K562 (cell line): Measurements from ENCODE around the gene CDHR2. TPM values are rescaled to one million over a fixed set of nuclear protein-coding genes. Genes with fewer than 3 reads are reported as not detected.

Source experiments
- ATAC-seq: fragments of 200-7000 bp; cut with Tn5 transposase; 3 replicates; pipeline ENCODE4 v1.9.1; 2020; ENCODE audit warnings: moderate library complexity
- BruUV-seq: library from RNA; stranded (reverse); fragments of 400-500 nt; replicated peaks from 2 replicates; lab custom pipeline; 2021; lab: Mats Ljungman, UMichigan
- CTCF ChIA-PET: fragments of 300-600 bp; formaldehyde crosslinking; extraction: SDS; loops from one replicate; lab custom pipeline; 2021; ENCODE audit warnings: low intra/inter-chr PET ratio; lab: Yijun Ruan, JAX
- POLR2A ChIA-PET: fragments of 300-600, 350-650 bp; sonication (Branson Sonifier 250); formaldehyde crosslinking; extraction: SDS; loops from one replicate; lab custom pipeline; 2021; ENCODE audit warnings: antibody characterized with exemption, inconsistent platforms; lab: Yijun Ruan, JAX
- DNase-seq, 4 experiments: peaks; one replicate each; pipeline versions ENCODE4 v3.0.0 to v3.0.0-alpha.2; 2011 to 2018; ENCODE audit warnings: low spot score in 3 of 4, mixed read lengths in 3 of 4; ENCODE audit errors: extremely low read depth in 1 of 4
- FAIRE-seq: peaks from 2 replicates; lab custom pipeline; 2011; peaks lifted over from hg19 to GRCh38; lab: Jason Lieb, UNC
- H2AFZ ChIP-seq: 2 replicates; pipeline ENCODE4 v1.6.0; 2011; ENCODE audit warnings: low read depth, low read length, control low read depth, inconsistent platforms
- H3K27ac ChIP-seq: fragments of 200-600 bp; 3 replicates; pipeline ENCODE4 v1.8.0; 2011; ENCODE audit warnings: low read depth, mild to moderate bottlenecking, control low read depth, inconsistent platforms, low read length, moderate library complexity, mixed read lengths; ENCODE audit errors: extremely low read depth
- H3K27me3 ChIP-seq, 2 experiments: fragments of 300-600 bp in 1 of 2; 2 replicates in 1 of 2; 3 replicates in 1 of 2; pipeline versions ENCODE4 v1.6.0 to v1.8.0; 2011; ENCODE audit warnings: inconsistent platforms in 2 of 2, low read length in 2 of 2, mild to moderate bottlenecking in 1 of 2, mixed read lengths in 1 of 2, moderate library complexity in 1 of 2; ENCODE audit not compliant: control insufficient read depth in 2 of 2, insufficient read depth in 2 of 2
- H3K36me3 ChIP-seq: fragments of 300-600 bp; 3 replicates; pipeline ENCODE4 v1.8.0; 2011; ENCODE audit warnings: mild to moderate bottlenecking, low read length, inconsistent platforms; ENCODE audit not compliant: control insufficient read depth, insufficient read depth
- H3K4me1 ChIP-seq, 2 experiments: fragments of 200-600 bp in 1 of 2; replicated peaks in 1 of 2; 2 replicates in 1 of 2; 3 replicates in 1 of 2; pipeline versions ENCODE4 v1.5.1 to v1.8.0; 2011; ENCODE audit warnings: inconsistent platforms in 2 of 2, low read length in 2 of 2, mild to moderate bottlenecking in 1 of 2, mixed read lengths in 1 of 2, moderate library complexity in 1 of 2; ENCODE audit not compliant: control insufficient read depth in 2 of 2, insufficient read depth in 2 of 2
- H3K4me2 ChIP-seq: 2 replicates; pipeline ENCODE4 v1.6.1; 2011; ENCODE audit warnings: low read length, control low read depth, inconsistent platforms, mixed read lengths; ENCODE audit not compliant: insufficient read depth
- H3K4me3 ChIP-seq: fragments of 200-600 bp; sonication (generic), shearing (Covaris generic); 2 replicates; pipeline ENCODE4 v1.5.1; 2016; ENCODE audit warnings: control low read depth, inconsistent platforms
- H3K79me2 ChIP-seq: fragments of 200-600 bp; 3 replicates; pipeline ENCODE4 v1.8.0; 2011; ENCODE audit warnings: low read length, inconsistent platforms; ENCODE audit not compliant: control insufficient read depth, insufficient read depth
- H3K9ac ChIP-seq, 2 experiments: 2 replicates each; pipeline versions ENCODE4 v1.6.0 to v1.6.1; 2011; ENCODE audit warnings: low read depth in 2 of 2, low read length in 2 of 2, control low read depth in 1 of 2, inconsistent platforms in 1 of 2, mild to moderate bottlenecking in 1 of 2, mixed read lengths in 1 of 2; ENCODE audit not compliant: insufficient read depth in 1 of 2
- H3K9me1 ChIP-seq: one replicate; pipeline ENCODE4 v1.6.0; 2011; ENCODE audit warnings: inconsistent platforms, mild to moderate bottlenecking, low read length, moderate library complexity; ENCODE audit not compliant: control insufficient read depth, insufficient read depth
- H3K9me3 ChIP-seq: replicated peaks from 2 replicates; pipeline ENCODE4 v1.5.1; 2011; ENCODE audit warnings: low read depth, low read length, inconsistent platforms; ENCODE audit not compliant: control insufficient read depth, insufficient read depth
- H4K20me1 ChIP-seq: replicated peaks from 2 replicates; pipeline ENCODE4 v1.6.1; 2011; ENCODE audit warnings: low read length, inconsistent platforms, mixed read lengths; ENCODE audit not compliant: control insufficient read depth, insufficient read depth
- AFF1 ChIP-seq, 2 experiments: fragments of 450-650 bp; IDR thresholded peaks; 2 replicates each; pipeline ENCODE4 v1.6.1; 2018; ENCODE audit warnings: mild to moderate bottlenecking in 2 of 2, low read depth in 1 of 2; ENCODE audit not compliant: partially characterized antibody in 2 of 2
- ATF3 ChIP-seq, 2 experiments: fragments of 450-650 bp in 1 of 2; sonication (generic) in 1 of 2; formaldehyde crosslinking in 1 of 2; IDR thresholded peaks in 1 of 2; conservative IDR thresholded peaks in 1 of 2; 2 replicates each; pipeline versions ENCODE4 v1.6.1 to v1.8.1; 2016 to 2023; ENCODE audit warnings: mild to moderate bottlenecking in 2 of 2, moderate library complexity in 2 of 2, inconsistent platforms in 1 of 2, missing genetic modification reagents in 1 of 2
- CCNT2 ChIP-seq: IDR thresholded peaks from 2 replicates; pipeline ENCODE4 v1.6.1; 2011; ENCODE audit warnings: borderline replicate concordance, low read depth, mild to moderate bottlenecking, moderate library complexity, mixed read lengths, low read length; ENCODE audit not compliant: insufficient read length; ENCODE audit errors: extremely low read depth
- DIDO1 ChIP-seq: fragments of 450-650 bp; IDR thresholded peaks from 2 replicates; pipeline ENCODE4 v1.6.1; 2016; ENCODE audit warnings: low read depth, missing biosample characterization, missing genetic modification characterization
- FOS ChIP-seq: IDR thresholded peaks from 3 replicates; pipeline ENCODE4 v1.6.1; 2011; ENCODE audit not compliant: insufficient read length; ENCODE audit errors: extremely low read depth
- HDAC6 ChIP-seq: IDR thresholded peaks from 2 replicates; pipeline ENCODE4 v1.6.1; 2012; ENCODE audit warnings: low read depth, mild to moderate bottlenecking, control low read depth, inconsistent platforms, low read length, moderate library complexity
- HOXB6 ChIP-seq: fragments of 250-450 bp; sonication (Bioruptor Pico); IDR thresholded peaks from 2 replicates; pipeline ENCODE4 v1.5.1; 2022; ENCODE audit warnings: mild to moderate bottlenecking, borderline replicate concordance
- NCOR1 ChIP-seq: fragments of 450-650 bp; IDR thresholded peaks from 2 replicates; pipeline ENCODE4 v1.6.1; 2016; ENCODE audit warnings: mild to moderate bottlenecking, moderate library complexity
- PRPF4 ChIP-seq: fragments of 200-400 bp; formaldehyde crosslinking; IDR thresholded peaks from one replicate; pipeline ENCODE4 v1.6.1; 2017; ENCODE audit warnings: low read length, low read depth, mild to moderate bottlenecking; ENCODE audit not compliant: insufficient read depth, poor library complexity, severe bottlenecking
- TAF15 ChIP-seq: fragments of 200-400 bp; formaldehyde crosslinking; IDR thresholded peaks from 2 replicates; pipeline ENCODE4 v1.6.1; 2017; ENCODE audit warnings: mild to moderate bottlenecking, low read depth, low read length, moderate library complexity
- TEAD1 ChIP-seq, 2 experiments: fragments of 450-650 bp in 1 of 2; sonication (generic) in 1 of 2; formaldehyde crosslinking; IDR thresholded peaks; 2 replicates each; pipeline versions ENCODE4 v1.4.0 to v1.8.0; 2020 to 2022; ENCODE audit warnings: mild to moderate bottlenecking in 2 of 2, missing genetic modification reagents in 1 of 2
- ZNF57 ChIP-seq: fragments of 450-650 bp; formaldehyde crosslinking; IDR thresholded peaks from 2 replicates; pipeline ENCODE4 v1.4.0; 2020; ENCODE audit warnings: mild to moderate bottlenecking, moderate library complexity
- WGBS: fragments of 100-300 bp; shearing (Covaris generic); methylation state at CpG from one replicate; pipeline ENCODE4 v1.1.6; 2016; ENCODE audit warnings: low coverage, mixed read lengths; ENCODE audit not compliant: insufficient coverage; ENCODE audit errors: missing lambda C conversion rate; 5-methylcytosine and 5-hydroxymethylcytosine counted together
- in situ Hi-C: fragments of 300-500 bp; cut with MboI; formaldehyde crosslinking; loops from 4 replicates; pipeline ENCODE4 v1.15.0; 2018; ENCODE audit warnings: inconsistent platforms, mixed read lengths
- intact Hi-C: fragments of 100-400 bp; cut with micrococcal nuclease; formaldehyde crosslinking; loops from 2 replicates; pipeline ENCODE4 v1.14.2; 2022
- polyA plus RNA-seq, 8 experiments: library from polyadenylated mRNA; depleted of rRNA in 4 of 8; stranded (reverse) in 5 of 8; unstranded in 3 of 8; fragments of >200 nt; fragmentation: Nextera tagmentation in 2 of 8; fragmentation: Illumina TruSeq in 1 of 8; extraction: Ambion mirVana in 2 of 8; extraction: Trizol in 1 of 8; gene quantifications; 2 replicates each; pipeline versions ENCODE4 v1.2.1 to v1.2.3, GENCODE V29; 2011 to 2014; ENCODE audit warnings: inconsistent platforms in 1 of 8, missing spikeins in 1 of 8
- total RNA-seq, 7 experiments: library from RNA; depleted of rRNA in 6 of 7; stranded (reverse); fragments of >200 nt in 6 of 7; fragmentation: Illumina TruSeq in 2 of 7; extraction: Trizol in 2 of 7; gene quantifications; 2 replicates each; pipeline versions ENCODE4 v1.2.1 to v1.2.3, GENCODE V29; 2011 to 2021; ENCODE audit warnings: low replicate concordance in 1 of 7

Gene CDHR2
- total and polyA plus RNA-seq, 9 of the 15 experiments (the other 6 are each of a cell fraction or from before 2014, with no cell fraction given), result 0.01 to 0.62 (median 0.09) TPM; not detected in 2

GRCh38 chr5:176597417-176598389, 48.6 kb downstream of the CDHR2 start:
- no peak overlapping the region for H3K4me3 ChIP-seq
- H3K79me2 ChIP-seq, result no peaks in the 10 kb centered on the region
- in situ Hi-C loops, result loop anchor here (25.0 kb wide), 1 partner anchor 860 kb away; no protein-coding TSS in a partner anchor
- no peaks in the 10 kb centered on the region; a peak in 1 of 5 replicates for H3K27me3 ChIP-seq
- H4K20me1 ChIP-seq, result no peaks in the 10 kb centered on the region; the same call in 1 of the 2 replicates
- FAIRE-seq, result no peak
- peaks cover 10% of the 10 kb centered on the region; the same call in 1 of the 3 replicates for H3K36me3 ChIP-seq
- POLR2A ChIA-PET, result no interaction called here
- no peak overlapping the region for H2AFZ ChIP-seq
- 84% methylated on average over 34 of the region's 47 CpGs for WGBS
- H3K9me3 ChIP-seq, result no peaks in the 10 kb centered on the region
- H3K9me1 ChIP-seq, result no peaks in the 10 kb centered on the region
- no peak for DNase-seq
- H3K4me1 ChIP-seq, result peaks cover 0 to 17% of the 10 kb centered on the region in 2 experiments; a peak in 1 of 5 replicates
- no peak overlapping the region for H3K4me2 ChIP-seq
- no peak overlapping the region for H3K9ac ChIP-seq
- no peak for ATAC-seq
- intact Hi-C loops, result no loop called here
- no peak overlapping the region for H3K27ac ChIP-seq
- CTCF ChIA-PET, result no interaction called here
- no TSS peak for BruUV-seq
- no peak for TF ChIP-seq PRPF4
- no peak for TF ChIP-seq TEAD1 (CRISPR knock-in tag; IDR thresholded peaks at IDR 0.05)
- no peak for TF ChIP-seq ATF3 (IDR thresholded peaks at IDR 0.05)
- TF ChIP-seq ATF3 (CRISPR knock-in tag; conservative IDR thresholded peaks at IDR 0.05), result no peak
- TF ChIP-seq DIDO1 (tag), result no peak
- TF ChIP-seq TAF15, result no peak
- TF ChIP-seq FOS, result no peak
- TF ChIP-seq HDAC6, result no peak
- no peak for TF ChIP-seq CCNT2
- no peak for TF ChIP-seq HOXB6 (CRISPR knock-in tag)
- no peak for TF ChIP-seq ZNF57 (CRISPR knock-in tag)
- no peak for TF ChIP-seq AFF1 (IDR thresholded peaks at IDR 0.05; ENCODE audit: low read depth in 1 of 2, partially characterized antibody in 2 of 2)
- no peak for TF ChIP-seq NCOR1
